ENCODE measurements around the gene FRMPD2.

FRMPD2 gene

GRCh38 chr10:48279081-48279751 is 4.7 kb upstream of the FRMPD2 start:
- peak overlapping the region; percentile 94 for H3K27ac Mint-ChIP-seq
- peaks cover 13% of the 10 kb centered on the region for H3K36me3 Mint-ChIP-seq
- peaks cover 43% of the 10 kb centered on the region for H3K4me1 Mint-ChIP-seq
- peak overlapping the region; percentile 34 for H3K4me3 Mint-ChIP-seq
- H3K9me3 Mint-ChIP-seq: peaks cover 11% of the 10 kb centered on the region
- peak; percentile 96 for ATAC-seq
- no peaks in the 10 kb centered on the region for H3K27me3 Mint-ChIP-seq

- H3K4me1 Mint-ChIP-seq: peaks cover 25% of the 10 kb centered on the region
- no peaks in the 10 kb centered on the region for H3K27me3 Mint-ChIP-seq
- no peak overlapping the region for H3K4me3 Mint-ChIP-seq
- ATAC-seq: no peak
- peaks cover 5% of the 10 kb centered on the region for H3K9me3 Mint-ChIP-seq
- peaks cover 8% of the 10 kb centered on the region for H3K36me3 Mint-ChIP-seq
- H3K27ac Mint-ChIP-seq: no peak overlapping the region
Measured at GRCh38 chr10:48277093-48277492, 2.6 kb upstream of the FRMPD2 start.

- Mint-ChIP-seq H3K9me3 (no peaks in the 10 kb centered on the region), H3K27ac (no peak overlapping the region), H3K36me3 (no peaks in the 10 kb centered on the region), H3K4me3 (no peak overlapping the region), H3K27me3 (no peaks in the 10 kb centered on the region), H3K4me1 (peaks cover 11% of the 10 kb centered on the region)
- ATAC-seq: no peak
Measured at GRCh38 chr10:48273741-48274140, 755 bp downstream of the FRMPD2 start.

GRCh38 chr10:48272682-48273081 is 1.8 kb downstream of the FRMPD2 start:
- Mint-ChIP-seq H3K4me3 (no peak overlapping the region), H3K9me3 (no peaks in the 10 kb centered on the region), H3K36me3 (no peaks in the 10 kb centered on the region), H3K27me3 (no peaks in the 10 kb centered on the region), H3K27ac (no peak overlapping the region), H3K4me1 (peaks cover under 1% of the 10 kb centered on the region)
- no peak for ATAC-seq

GRCh38 chr10:48271047-48271730 is 3.3 kb downstream of the FRMPD2 start:
- H3K4me1 Mint-ChIP-seq: peaks cover 7% of the 10 kb centered on the region
- H3K4me3 Mint-ChIP-seq: no peak overlapping the region
- H3K36me3 Mint-ChIP-seq: no peaks in the 10 kb centered on the region
- H3K27me3 Mint-ChIP-seq: no peaks in the 10 kb centered on the region
- H3K27ac Mint-ChIP-seq: no peak overlapping the region
- H3K9me3 Mint-ChIP-seq: peaks cover 4% of the 10 kb centered on the region
- ATAC-seq: no peak

- ATAC-seq: peak; percentile 88
- peaks cover 7% of the 10 kb centered on the region for H3K4me1 Mint-ChIP-seq
- H3K4me3 Mint-ChIP-seq: no peak overlapping the region
- H3K36me3 Mint-ChIP-seq: no peaks in the 10 kb centered on the region
- H3K9me3 Mint-ChIP-seq: peaks cover 4% of the 10 kb centered on the region
- H3K27ac Mint-ChIP-seq: peak overlapping the region; percentile 33
- H3K27me3 Mint-ChIP-seq: peaks cover under 1% of the 10 kb centered on the region
Measured at GRCh38 chr10:48266528-48266927, 8.0 kb downstream of the FRMPD2 start.

- H3K27me3 Mint-ChIP-seq: peaks cover 52% of the 10 kb centered on the region
- no peaks in the 10 kb centered on the region for H3K36me3 Mint-ChIP-seq
- ATAC-seq: no peak
- no peak overlapping the region for H3K4me3 Mint-ChIP-seq
- H3K4me1 Mint-ChIP-seq: no peaks in the 10 kb centered on the region
- H3K27ac Mint-ChIP-seq: no peak overlapping the region
- H3K9me3 Mint-ChIP-seq: peaks cover 8% of the 10 kb centered on the region
Measured at GRCh38 chr10:48258105-48258504, 16.4 kb downstream of the FRMPD2 start.

GRCh38 chr10:48257407-48257961 is 17.0 kb downstream of the FRMPD2 start:
- Mint-ChIP-seq H3K4me3 (no peak overlapping the region), H3K27me3 (peaks cover 52% of the 10 kb centered on the region), H3K9me3 (peaks cover 8% of the 10 kb centered on the region), H3K27ac (no peak overlapping the region), H3K4me1 (no peaks in the 10 kb centered on the region), H3K36me3 (no peaks in the 10 kb centered on the region)
- ATAC-seq: no peak

- Mint-ChIP-seq H3K27me3 (peaks cover 53% of the 10 kb centered on the region), H3K4me1 (no peaks in the 10 kb centered on the region), H3K4me3 (no peak overlapping the region), H3K9me3 (peaks cover 5% of the 10 kb centered on the region), H3K27ac (no peak overlapping the region), H3K36me3 (no peaks in the 10 kb centered on the region)
- ATAC-seq: peak; percentile 35
Measured at GRCh38 chr10:48255722-48256121, 18.8 kb downstream of the FRMPD2 start.

- H3K27me3 Mint-ChIP-seq: peaks cover 53% of the 10 kb centered on the region
- H3K4me3 Mint-ChIP-seq: no peak overlapping the region
- no peaks in the 10 kb centered on the region for H3K4me1 Mint-ChIP-seq
- H3K27ac Mint-ChIP-seq: no peak overlapping the region
- no peak for ATAC-seq
- no peaks in the 10 kb centered on the region for H3K36me3 Mint-ChIP-seq
- H3K9me3 Mint-ChIP-seq: no peaks in the 10 kb centered on the region
Measured at GRCh38 chr10:48254750-48255512, 19.6 kb downstream of the FRMPD2 start.

GRCh38 chr10:48253970-48254657 is 20.4 kb downstream of the FRMPD2 start:
- Mint-ChIP-seq H3K4me1 (no peaks in the 10 kb centered on the region), H3K9me3 (no peaks in the 10 kb centered on the region), H3K27ac (no peak overlapping the region), H3K27me3 (peaks cover 53% of the 10 kb centered on the region), H3K4me3 (no peak overlapping the region), H3K36me3 (no peaks in the 10 kb centered on the region)
- ATAC-seq: no peak

- no peak for ATAC-seq
- peaks cover 43% of the 10 kb centered on the region for H3K27me3 Mint-ChIP-seq
- H3K4me3 Mint-ChIP-seq: no peak overlapping the region
- H3K36me3 Mint-ChIP-seq: no peaks in the 10 kb centered on the region
- no peak overlapping the region for H3K27ac Mint-ChIP-seq
- H3K9me3 Mint-ChIP-seq: no peaks in the 10 kb centered on the region
- H3K4me1 Mint-ChIP-seq: peaks cover 6% of the 10 kb centered on the region
Measured at GRCh38 chr10:48252354-48252650, 22.2 kb downstream of the FRMPD2 start.

GRCh38 chr10:48251525-48252353 is 22.8 kb downstream of the FRMPD2 start:
- peaks cover 40% of the 10 kb centered on the region for H3K27me3 Mint-ChIP-seq
- ATAC-seq: no peak
- H3K36me3 Mint-ChIP-seq: no peaks in the 10 kb centered on the region
- no peak overlapping the region for H3K27ac Mint-ChIP-seq
- H3K4me1 Mint-ChIP-seq: peaks cover 6% of the 10 kb centered on the region
- no peaks in the 10 kb centered on the region for H3K9me3 Mint-ChIP-seq
- no peak overlapping the region for H3K4me3 Mint-ChIP-seq

- Mint-ChIP-seq H3K9me3 (no peaks in the 10 kb centered on the region), H3K4me1 (peaks cover 6% of the 10 kb centered on the region), H3K36me3 (no peaks in the 10 kb centered on the region), H3K27me3 (peaks cover 34% of the 10 kb centered on the region), H3K4me3 (no peak overlapping the region), H3K27ac (no peak overlapping the region)
- ATAC-seq: no peak
Measured at GRCh38 chr10:48251152-48251524, 23.4 kb downstream of the FRMPD2 start.

Data from stimulated activated memory B cell treated with anti-CD40 and anti-IgM and Interleukin-4, amounts not matched to agents 10 μg/mL and 1 μg/mL and 100 μg/mL, for 72 hours (primary cell).